KOPT-K1 (cell line): Measurements from ENCODE around the gene CELSR1.
"Not testable (repeated sequence)": the region's sequence is repeated elsewhere in the genome, so short reads cannot be mapped to it uniquely, and the experiment has no call there.

ENCODE experiments used
- H3K27ac ChIP-seq: fragments of 200-600 bp; sonication (generic); 2 replicates; pipeline ENCODE4 v1.5.1; 2016; ENCODE audit warnings: antibody characterized with exemption, mild to moderate bottlenecking, low read depth, low read length; ENCODE audit not compliant: poor library complexity, severe bottlenecking
- H3K36me3 ChIP-seq: fragments of 200-600 bp; sonication (generic); 2 replicates; pipeline ENCODE4 v1.5.1; 2017; ENCODE audit warnings: antibody characterized with exemption, mild to moderate bottlenecking, low read length, moderate library complexity; ENCODE audit not compliant: insufficient read depth
- H3K9me3 ChIP-seq: fragments of 200-600 bp; sonication (generic); 2 replicates; pipeline ENCODE4 v1.5.1; 2017; ENCODE audit warnings: antibody characterized with exemption, low read length, mild to moderate bottlenecking; ENCODE audit not compliant: insufficient read depth, poor library complexity, severe bottlenecking

CELSR1 gene

DNA sequence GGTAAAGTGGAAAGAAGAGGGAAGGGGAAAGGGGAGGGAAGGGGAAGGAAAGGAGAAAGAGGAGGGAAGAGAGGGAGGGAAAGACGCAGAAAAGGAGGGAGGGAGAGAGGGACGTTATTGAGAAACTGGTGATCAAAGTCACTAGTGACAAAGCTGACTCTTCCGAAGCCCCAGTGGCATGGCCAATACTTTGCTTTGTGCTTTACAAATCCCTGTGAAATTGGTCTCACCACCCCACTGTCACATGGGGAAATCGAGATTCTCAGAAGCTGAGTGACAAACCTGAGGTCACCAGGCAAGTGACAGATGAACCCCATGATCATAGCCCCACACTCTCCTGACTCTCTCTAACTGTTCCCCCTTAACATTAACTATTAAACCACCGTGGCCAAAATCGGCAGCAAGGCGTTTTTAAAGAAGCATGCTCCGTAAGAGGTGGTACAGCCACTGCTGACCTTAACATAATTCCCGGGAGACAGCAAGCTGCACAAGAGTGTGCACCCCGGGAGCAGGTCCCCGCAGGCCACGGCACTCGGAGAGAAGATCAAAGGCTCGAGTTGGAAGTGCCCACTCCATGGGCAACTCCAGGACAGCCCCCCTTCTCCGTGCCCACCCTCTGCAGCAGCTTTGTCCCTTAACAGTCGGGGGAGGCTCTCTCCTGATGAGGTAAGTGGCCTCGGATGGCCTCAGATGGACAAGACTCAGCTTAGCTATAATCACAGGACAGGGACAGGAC, 34.8 kb downstream of the CELSR1 start:
- Histone ChIP-seq H3K36me3 (no peaks in the 10 kb centered on the region), H3K27ac (no peak overlapping the region), H3K9me3 (no peaks in the 10 kb centered on the region)

DNA sequence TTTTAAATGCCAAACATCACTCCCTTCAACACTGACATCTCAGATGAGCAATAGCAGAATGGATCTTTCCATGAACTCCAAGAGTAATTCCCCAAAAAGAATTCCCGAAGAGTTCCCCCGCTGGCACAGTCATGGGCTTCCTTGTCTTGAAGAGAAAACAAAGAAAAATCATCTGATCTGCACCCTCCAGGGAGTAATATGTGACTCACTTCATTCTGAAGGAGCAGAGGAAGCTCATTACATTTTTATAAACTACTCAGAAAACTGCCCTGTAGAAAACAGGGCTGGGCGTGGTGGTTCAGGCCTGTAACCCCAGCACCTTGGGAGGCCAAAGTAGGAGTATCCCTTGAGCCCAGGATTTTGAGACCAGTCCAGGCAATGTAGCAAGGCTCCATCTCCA, 35.7 kb downstream of the CELSR1 start:
- Histone ChIP-seq H3K27ac (no peak overlapping the region), H3K36me3 (no peaks in the 10 kb centered on the region), H3K9me3 (no peaks in the 10 kb centered on the region)

DNA sequence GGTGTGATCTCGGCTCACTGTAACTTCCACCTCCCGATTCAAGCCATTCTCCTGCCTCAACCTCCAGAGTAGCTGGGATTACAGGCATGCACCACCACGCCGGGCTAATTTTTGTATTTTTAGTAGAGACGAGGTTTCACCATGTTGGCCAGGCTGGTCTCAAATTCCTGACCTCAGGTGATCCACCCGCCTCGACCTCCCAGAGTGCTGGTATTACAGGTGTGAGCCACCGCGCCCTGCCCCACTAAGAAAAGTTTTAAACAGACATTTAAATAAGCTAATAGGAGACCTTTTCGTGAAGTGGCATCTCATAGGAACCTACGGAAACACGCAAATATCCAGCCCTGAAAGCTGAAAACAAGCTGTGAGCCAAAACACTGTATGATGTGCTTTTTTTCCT, 36.2 kb downstream of the CELSR1 start:
- not testable (repeated sequence) for H3K36me3 ChIP-seq, H3K27ac ChIP-seq, H3K9me3 ChIP-seq

DNA sequence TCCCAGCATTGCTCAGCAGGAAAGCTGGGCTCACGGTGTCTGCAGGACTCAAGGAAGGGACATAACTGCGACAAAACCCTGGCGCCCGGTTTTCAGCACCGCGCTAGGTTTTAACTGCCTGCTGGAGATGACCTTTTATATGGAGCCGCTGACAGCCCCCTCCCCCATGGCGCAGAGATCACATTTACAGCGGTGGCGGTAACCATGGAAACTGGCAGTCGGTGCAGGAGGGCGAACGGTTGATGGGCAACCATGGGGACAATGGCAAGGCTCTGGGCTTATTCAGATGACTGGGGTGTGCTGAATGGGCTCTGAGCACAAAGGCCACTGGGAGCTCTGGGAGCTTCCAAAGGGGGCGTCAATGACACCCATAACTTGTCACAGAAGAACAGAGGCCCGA, 37.2 kb downstream of the CELSR1 start:
- H3K27ac ChIP-seq, result no peak overlapping the region
- H3K36me3 ChIP-seq, result no peaks in the 10 kb centered on the region
- H3K9me3 ChIP-seq, result no peaks in the 10 kb centered on the region

GRCh38 chr22:46499805-46500189, 37.6 kb downstream of the CELSR1 start:
- Histone ChIP-seq H3K9me3 (no peaks in the 10 kb centered on the region), H3K36me3 (no peaks in the 10 kb centered on the region), H3K27ac (no peak overlapping the region)

DNA sequence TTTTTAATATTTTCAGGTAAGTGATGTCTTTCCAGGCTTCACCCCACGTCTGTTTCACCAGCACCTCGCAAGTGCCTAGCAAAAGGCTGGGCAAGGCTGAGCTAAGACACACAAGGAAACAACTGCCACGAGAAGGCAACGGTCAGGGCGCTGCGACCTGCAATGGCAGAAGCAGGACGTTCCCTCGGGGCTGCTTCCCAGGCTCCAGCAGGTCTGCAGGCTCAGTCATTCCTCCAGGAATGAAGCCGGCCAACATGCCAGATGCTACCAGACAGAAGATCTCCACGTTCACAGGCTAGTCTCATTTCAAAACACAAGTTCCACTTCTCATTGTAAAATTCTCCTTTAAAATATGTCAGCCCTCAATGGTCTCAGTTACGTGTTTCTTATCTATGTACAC, 45.5 kb downstream of the CELSR1 start:
- no peak overlapping the region for H3K27ac ChIP-seq
- H3K9me3 ChIP-seq, result no peaks in the 10 kb centered on the region
- no peaks in the 10 kb centered on the region for H3K36me3 ChIP-seq

GRCh38 chr22:46490538-46490937, 46.9 kb downstream of the CELSR1 start:
- H3K9me3 ChIP-seq, result no peaks in the 10 kb centered on the region
- no peak overlapping the region for H3K27ac ChIP-seq

DNA sequence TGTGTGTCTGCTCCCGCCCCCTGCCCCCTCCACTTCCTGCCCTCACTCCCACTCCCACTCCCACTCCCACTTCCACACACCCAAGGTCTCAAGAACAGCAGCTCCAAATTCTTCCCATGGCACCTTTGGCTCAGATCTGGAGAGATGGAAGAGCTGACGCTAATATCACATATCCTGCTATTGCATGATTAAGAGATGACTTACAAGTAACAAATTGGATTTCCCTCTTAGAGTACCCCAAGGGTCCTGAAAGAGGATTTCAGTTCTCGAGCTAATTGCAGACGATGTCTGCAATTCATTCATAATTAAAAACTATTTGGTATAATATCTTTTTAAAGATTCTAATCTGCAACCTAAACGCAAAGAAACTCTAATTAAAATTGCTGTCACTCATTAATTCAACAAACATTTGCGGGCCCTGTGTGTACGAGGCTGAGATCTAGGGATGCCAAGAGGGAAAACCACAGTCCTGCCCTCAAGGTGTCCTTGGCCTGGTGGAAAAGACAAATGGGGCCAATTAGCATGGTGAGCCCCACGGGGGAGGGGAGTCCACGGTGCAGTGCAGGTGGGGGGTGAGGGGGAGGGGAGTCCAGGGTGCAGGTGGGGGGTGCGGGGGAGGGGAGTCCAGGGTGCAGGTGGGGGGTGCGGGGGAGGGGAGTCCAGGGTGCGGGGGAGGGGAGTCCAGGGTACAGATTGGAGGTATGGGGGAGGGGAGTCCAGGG, 50.3 kb downstream of the CELSR1 start:
- no peak overlapping the region for H3K27ac ChIP-seq
- H3K9me3 ChIP-seq, result peaks cover 9% of the 10 kb centered on the region
- H3K36me3 ChIP-seq, result no peaks in the 10 kb centered on the region

More at GRCh38 chr22:46490538-46490937, 46.9 kb downstream of the CELSR1 start:
- H3K36me3 ChIP-seq, result no peaks in the 10 kb centered on the region

GRCh38 chr22:46484861-46485595, 52.4 kb downstream of the CELSR1 start:
- Histone ChIP-seq H3K9me3 (peaks cover 9% of the 10 kb centered on the region), H3K36me3 (no peaks in the 10 kb centered on the region), H3K27ac (no peak overlapping the region)

GRCh38 chr22:46484156-46484860, 53.1 kb downstream of the CELSR1 start:
- H3K27ac ChIP-seq, result no peak overlapping the region
- H3K36me3 ChIP-seq, result no peaks in the 10 kb centered on the region
- peaks cover 9% of the 10 kb centered on the region for H3K9me3 ChIP-seq

DNA sequence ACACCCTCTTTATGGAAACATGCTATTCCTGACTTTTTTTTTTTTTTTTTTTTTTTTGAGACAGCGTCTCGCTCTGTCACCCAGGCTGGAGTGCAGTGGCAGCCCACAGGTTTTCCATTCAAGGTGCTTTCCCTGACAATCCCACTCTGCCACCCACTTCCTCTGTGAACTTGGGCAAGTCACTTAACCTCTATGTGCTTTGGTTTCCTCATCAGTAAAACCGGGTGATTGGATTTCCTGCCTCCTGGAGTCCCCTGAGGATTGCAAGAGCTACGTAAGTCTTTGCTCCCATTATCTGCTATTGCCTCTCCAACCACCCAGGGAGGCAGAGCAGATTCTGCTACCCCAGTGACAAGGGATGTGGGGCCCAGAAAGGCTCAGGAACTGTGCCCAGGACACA, 54.1 kb downstream of the CELSR1 start:
- H3K27ac ChIP-seq, result no peak overlapping the region
- H3K9me3 ChIP-seq, result peaks cover 9% of the 10 kb centered on the region
- no peaks in the 10 kb centered on the region for H3K36me3 ChIP-seq

DNA sequence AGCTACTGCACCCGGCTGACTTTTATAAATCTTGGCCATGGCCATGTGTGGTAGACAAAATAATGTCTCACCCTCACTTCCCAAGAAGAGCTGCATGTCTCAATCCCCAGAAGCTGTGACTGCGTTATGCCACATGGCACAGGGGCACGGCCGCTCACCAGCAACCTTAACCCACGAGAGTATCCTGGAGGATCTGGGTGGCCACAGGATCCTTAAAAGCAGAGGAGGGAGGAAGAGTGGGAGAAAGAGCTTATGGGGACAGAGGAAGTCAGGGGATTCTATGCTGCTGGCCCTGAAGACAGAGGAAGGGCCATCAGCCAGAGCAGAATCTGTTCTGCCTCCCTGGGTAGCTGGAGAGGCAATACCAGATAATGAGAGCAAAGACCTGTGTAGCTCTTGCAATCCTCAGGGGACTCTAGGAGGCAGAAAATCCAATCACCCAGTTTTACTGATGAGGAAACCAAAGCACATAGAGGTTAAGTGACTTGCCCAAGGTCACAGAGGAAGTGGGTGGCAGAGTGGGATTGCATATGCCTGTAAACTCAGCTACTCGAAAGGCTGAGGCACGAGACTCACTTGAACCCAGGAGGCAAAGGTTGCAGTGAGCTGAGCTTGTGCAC, 55.3 kb downstream of the CELSR1 start:
- peaks cover 9% of the 10 kb centered on the region for H3K9me3 ChIP-seq
- no peaks in the 10 kb centered on the region for H3K36me3 ChIP-seq
- H3K27ac ChIP-seq, result no peak overlapping the region

- H3K27ac ChIP-seq, result no peak overlapping the region
- peaks cover 9% of the 10 kb centered on the region for H3K9me3 ChIP-seq
- no peaks in the 10 kb centered on the region for H3K36me3 ChIP-seq
Observed at GRCh38 chr22:46481386-46481785, 56.0 kb downstream of the CELSR1 start.

- Histone ChIP-seq H3K36me3 (no peaks in the 10 kb centered on the region), H3K9me3 (peaks cover 9% of the 10 kb centered on the region), H3K27ac (no peak overlapping the region)
Observed at GRCh38 chr22:46480396-46480795, 57.0 kb downstream of the CELSR1 start.
